Measurements from ENCODE around the gene NTSR2.

The NTSR2 gene

DNA sequence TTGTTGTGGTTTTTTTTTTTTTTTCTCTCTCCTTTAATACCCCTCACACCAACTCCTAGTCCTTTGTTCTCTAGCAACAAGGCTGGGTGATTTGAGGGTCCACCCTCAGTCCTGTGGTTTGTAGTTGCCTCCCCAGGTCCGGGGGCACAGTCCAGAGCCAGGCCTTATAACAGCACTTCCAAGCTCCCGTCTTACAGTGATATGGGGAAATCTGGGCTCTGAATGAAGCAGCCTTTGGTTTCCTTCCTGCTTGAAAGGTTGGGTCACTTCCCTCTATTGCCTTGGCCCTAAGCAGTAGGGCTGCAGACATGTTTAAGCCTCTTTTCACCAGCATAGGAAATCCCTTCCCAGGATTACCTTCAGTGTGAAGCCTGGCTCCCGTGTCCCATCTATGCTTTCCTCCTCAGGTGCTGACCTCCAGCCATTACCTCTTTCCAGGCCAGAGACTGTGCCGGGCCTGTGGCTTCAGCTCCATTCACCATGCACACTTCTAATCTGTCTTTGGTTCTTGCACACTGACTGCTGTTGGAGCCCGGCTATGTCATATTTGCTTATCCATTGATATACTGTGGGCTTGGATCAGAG is 21.2 kb upstream of the NTSR2 start:
- Histone ChIP-seq H3K4me2 (ENCODE audit: low read length) (no peak overlapping the region), H3K23ac (ENCODE audit: low read length) (no peak overlapping the region), H3K4me3 (ENCODE audit: low read length) (no peak overlapping the region), H3K9ac (ENCODE audit: low read length) (no peak overlapping the region), H3K56ac (ENCODE audit: low read length) (no peak overlapping the region), H3K18ac (ENCODE audit: low read length) (no peak overlapping the region), H4K8ac (ENCODE audit: low read depth, low read length) (no peak overlapping the region), H2AK5ac (ENCODE audit: low read length) (no peak overlapping the region), H3K4me1 (ENCODE audit: control insufficient read depth, low read depth, low read length) (no peaks in the 10 kb centered on the region), H2BK120ac (ENCODE audit: low read depth, low read length) (no peak overlapping the region), H2BK5ac (ENCODE audit: low read length) (no peak overlapping the region), H3K79me1 (ENCODE audit: low read length) (no peaks in the 10 kb centered on the region), H3K27ac (ENCODE audit: low read depth, low read length) (no peak overlapping the region), H3K79me2 (ENCODE audit: control insufficient read depth, insufficient read depth, low read length) (no peaks in the 10 kb centered on the region), H2BK15ac (replicated peaks; ENCODE audit: low read depth) (no peak overlapping the region), H4K5ac (ENCODE audit: low read length) (no peak overlapping the region), H3K27me3 (ENCODE audit: insufficient read depth, low read length, poor library complexity) (no peaks in the 10 kb centered on the region), H3K36me3 (ENCODE audit: control insufficient read depth, insufficient read depth, low read length) (no peaks in the 10 kb centered on the region), H3K4ac (ENCODE audit: low read depth, low read length) (no peak overlapping the region)
- whole genome bisulfite sequencing (ENCODE audit: extremely low coverage, insufficient coverage, low lambda C conversion rate): no CpG with 5 or more reads among the region's 5 CpGs
- DNase-seq: no peak

DNA sequence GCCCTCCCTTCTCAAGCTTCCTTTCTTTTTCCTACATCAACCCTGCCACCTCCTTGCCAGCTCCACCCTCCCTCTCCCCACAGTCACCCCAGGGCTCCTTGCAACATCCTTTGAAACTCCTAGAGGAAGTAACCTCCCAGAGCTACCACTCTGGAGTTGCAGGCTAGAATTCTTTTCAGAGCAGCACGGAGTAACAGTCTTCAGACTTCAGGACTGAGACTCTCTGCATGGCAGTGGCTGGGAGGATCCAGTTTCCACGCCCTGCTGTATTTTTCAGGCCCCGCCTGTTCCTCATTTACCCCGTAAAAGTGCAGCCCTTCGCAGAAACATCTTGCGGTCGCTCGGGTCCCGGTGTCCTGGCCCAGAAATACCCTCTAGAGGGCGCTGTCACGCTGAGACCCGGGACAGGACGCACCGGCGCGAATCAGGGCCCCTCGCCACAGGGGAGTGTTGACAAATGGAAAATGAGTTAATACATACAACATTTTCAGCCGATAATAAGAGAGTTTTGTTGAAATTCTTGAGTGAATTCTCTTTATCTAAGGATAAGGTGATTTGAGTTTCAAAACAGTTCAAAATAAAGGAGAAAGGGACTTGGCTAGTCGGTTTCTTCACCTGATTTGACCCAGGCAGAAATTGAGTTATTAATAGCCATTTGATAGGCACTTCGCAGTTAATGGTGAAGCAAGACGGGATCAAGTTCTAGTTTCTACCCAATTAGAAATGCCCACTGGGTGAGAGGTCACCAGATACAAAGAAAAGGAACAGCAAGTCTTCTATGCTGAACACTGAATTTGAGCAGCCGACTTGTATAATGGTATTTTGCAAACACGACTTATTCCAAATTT is 18.5 kb upstream of the NTSR2 start:
- no peak overlapping the region for H4K5ac ChIP-seq (ENCODE audit: low read length)
- no peaks in the 10 kb centered on the region for H3K36me3 ChIP-seq (ENCODE audit: control insufficient read depth, insufficient read depth, low read length)
- WGBS (ENCODE audit: extremely low coverage, insufficient coverage, low lambda C conversion rate): no CpG with 5 or more reads among the region's 23 CpGs
- peak overlapping the region; percentile 35 for H3K4me2 ChIP-seq (ENCODE audit: low read length)
- no peaks in the 10 kb centered on the region for H3K4me1 ChIP-seq (ENCODE audit: control insufficient read depth, low read depth, low read length)
- no peak overlapping the region for H2AK5ac ChIP-seq (ENCODE audit: low read length)
- H3K23ac ChIP-seq (ENCODE audit: low read length): no peak overlapping the region
- H2BK5ac ChIP-seq (ENCODE audit: low read length): no peak overlapping the region
- no peak overlapping the region for H2BK120ac ChIP-seq (ENCODE audit: low read depth, low read length)
- DNase-seq: peak; percentile 84
- no peaks in the 10 kb centered on the region for H3K79me2 ChIP-seq (ENCODE audit: control insufficient read depth, insufficient read depth, low read length)
- no peak overlapping the region for H2BK15ac ChIP-seq (replicated peaks; ENCODE audit: low read depth)
- no peaks in the 10 kb centered on the region for H3K27me3 ChIP-seq (ENCODE audit: insufficient read depth, low read length, poor library complexity)
- no peak overlapping the region for H4K8ac ChIP-seq (ENCODE audit: low read depth, low read length)
- H3K18ac ChIP-seq (ENCODE audit: low read length): no peak overlapping the region
- no peak overlapping the region for H3K4me3 ChIP-seq (ENCODE audit: low read length)
- no peaks in the 10 kb centered on the region for H3K79me1 ChIP-seq (ENCODE audit: low read length)
- H3K27ac ChIP-seq (ENCODE audit: low read depth, low read length): no peak overlapping the region
- peak overlapping the region; percentile 35 for H3K9ac ChIP-seq (ENCODE audit: low read length)
- no peak overlapping the region for H3K4ac ChIP-seq (ENCODE audit: low read depth, low read length)
- H3K56ac ChIP-seq (ENCODE audit: low read length): peak overlapping the region; percentile 37

DNA sequence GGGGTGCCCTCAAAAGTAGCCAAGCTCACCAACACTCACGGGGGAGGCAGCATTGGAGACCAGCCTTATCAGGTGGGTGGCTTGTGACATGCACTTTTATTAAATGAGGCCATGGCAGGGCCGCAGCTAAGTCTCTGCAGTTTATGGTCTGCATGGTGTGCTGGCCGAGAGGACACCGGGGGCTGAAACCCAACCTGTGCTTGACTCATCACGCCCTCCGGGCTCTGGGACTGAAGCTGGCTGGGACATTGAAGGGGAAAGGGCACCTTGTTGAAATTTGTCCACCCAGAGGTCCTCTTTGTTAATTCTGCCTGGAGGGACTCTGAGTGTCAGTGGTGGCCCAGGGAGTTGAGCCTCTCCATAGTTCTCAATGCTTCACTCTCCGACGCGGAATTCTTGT is 17.7 kb upstream of the NTSR2 start:
- WGBS (ENCODE audit: extremely low coverage, insufficient coverage, low lambda C conversion rate): no CpG with 5 or more reads among the region's 9 CpGs

DNA sequence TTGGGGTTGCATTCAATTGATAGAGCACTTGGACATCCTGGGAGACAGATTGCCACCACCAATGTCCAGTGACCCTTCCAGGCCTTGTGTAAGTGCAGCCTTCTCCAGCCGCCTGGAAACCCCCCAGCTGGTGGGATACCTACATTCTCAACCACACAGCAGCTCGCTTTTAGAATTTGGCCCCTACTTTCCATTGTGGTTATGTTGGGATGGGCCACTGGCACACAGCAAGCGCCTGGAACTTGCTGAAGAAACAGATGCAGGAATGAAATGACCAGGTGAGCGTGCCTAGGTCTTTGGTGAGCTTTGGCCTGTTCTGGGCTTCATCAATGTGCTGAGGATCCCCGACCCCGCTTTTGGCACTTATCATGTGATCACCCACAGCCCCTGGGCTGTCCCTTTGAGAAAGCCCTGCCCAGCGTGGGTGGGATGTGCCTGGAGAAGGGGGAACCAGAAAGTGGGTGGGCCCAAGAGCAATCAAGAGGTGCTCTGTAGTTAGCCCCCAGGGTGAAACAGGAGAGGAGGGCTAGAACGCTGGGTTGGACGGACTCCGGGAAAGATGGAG is 16.0 kb upstream of the NTSR2 start:
- Histone ChIP-seq H3K18ac (ENCODE audit: low read length) (no peak overlapping the region), H3K36me3 (ENCODE audit: control insufficient read depth, insufficient read depth, low read length) (no peaks in the 10 kb centered on the region), H4K8ac (ENCODE audit: low read depth, low read length) (no peak overlapping the region), H2BK5ac (ENCODE audit: low read length) (no peak overlapping the region), H3K79me2 (ENCODE audit: control insufficient read depth, insufficient read depth, low read length) (no peaks in the 10 kb centered on the region), H3K4me1 (ENCODE audit: control insufficient read depth, low read depth, low read length) (no peaks in the 10 kb centered on the region), H3K79me1 (ENCODE audit: low read length) (no peaks in the 10 kb centered on the region), H3K27me3 (ENCODE audit: insufficient read depth, low read length, poor library complexity) (no peaks in the 10 kb centered on the region), H3K4ac (ENCODE audit: low read depth, low read length) (no peak overlapping the region), H3K4me2 (ENCODE audit: low read length) (no peak overlapping the region), H3K56ac (ENCODE audit: low read length) (no peak overlapping the region), H2BK120ac (ENCODE audit: low read depth, low read length) (no peak overlapping the region), H2BK15ac (replicated peaks; ENCODE audit: low read depth) (no peak overlapping the region), H4K5ac (ENCODE audit: low read length) (no peak overlapping the region), H2AK5ac (ENCODE audit: low read length) (no peak overlapping the region), H3K23ac (ENCODE audit: low read length) (no peak overlapping the region), H3K27ac (ENCODE audit: low read depth, low read length) (no peak overlapping the region), H3K4me3 (ENCODE audit: low read length) (no peak overlapping the region), H3K9ac (ENCODE audit: low read length) (no peak overlapping the region)
- no peak for DNase-seq
- no CpG with 5 or more reads among the region's 10 CpGs for WGBS (ENCODE audit: extremely low coverage, insufficient coverage, low lambda C conversion rate)

More for the DNA sequence above, 17.7 kb upstream of the NTSR2 start:
- H3K27me3 ChIP-seq (ENCODE audit: insufficient read depth, low read length, poor library complexity): no peaks in the 10 kb centered on the region
- H2AK5ac ChIP-seq (ENCODE audit: low read length): no peak overlapping the region
- no peak overlapping the region for H3K27ac ChIP-seq (ENCODE audit: low read depth, low read length)
- H2BK5ac ChIP-seq (ENCODE audit: low read length): no peak overlapping the region
- H3K36me3 ChIP-seq (ENCODE audit: control insufficient read depth, insufficient read depth, low read length): no peaks in the 10 kb centered on the region
- H3K9ac ChIP-seq (ENCODE audit: low read length): no peak overlapping the region
- no peaks in the 10 kb centered on the region for H3K79me1 ChIP-seq (ENCODE audit: low read length)
- no peak overlapping the region for H4K5ac ChIP-seq (ENCODE audit: low read length)
- no peak overlapping the region for H3K4me3 ChIP-seq (ENCODE audit: low read length)
- H3K18ac ChIP-seq (ENCODE audit: low read length): no peak overlapping the region
- H3K4me1 ChIP-seq (ENCODE audit: control insufficient read depth, low read depth, low read length): no peaks in the 10 kb centered on the region
- no peak overlapping the region for H2BK120ac ChIP-seq (ENCODE audit: low read depth, low read length)
- H3K23ac ChIP-seq (ENCODE audit: low read length): no peak overlapping the region
- H4K8ac ChIP-seq (ENCODE audit: low read depth, low read length): no peak overlapping the region
- no peak overlapping the region for H3K4me2 ChIP-seq (ENCODE audit: low read length)
- DNase-seq: no peak
- no peak overlapping the region for H3K56ac ChIP-seq (ENCODE audit: low read length)
- H3K4ac ChIP-seq (ENCODE audit: low read depth, low read length): no peak overlapping the region
- no peaks in the 10 kb centered on the region for H3K79me2 ChIP-seq (ENCODE audit: control insufficient read depth, insufficient read depth, low read length)
- no peak overlapping the region for H2BK15ac ChIP-seq (replicated peaks; ENCODE audit: low read depth)

DNA sequence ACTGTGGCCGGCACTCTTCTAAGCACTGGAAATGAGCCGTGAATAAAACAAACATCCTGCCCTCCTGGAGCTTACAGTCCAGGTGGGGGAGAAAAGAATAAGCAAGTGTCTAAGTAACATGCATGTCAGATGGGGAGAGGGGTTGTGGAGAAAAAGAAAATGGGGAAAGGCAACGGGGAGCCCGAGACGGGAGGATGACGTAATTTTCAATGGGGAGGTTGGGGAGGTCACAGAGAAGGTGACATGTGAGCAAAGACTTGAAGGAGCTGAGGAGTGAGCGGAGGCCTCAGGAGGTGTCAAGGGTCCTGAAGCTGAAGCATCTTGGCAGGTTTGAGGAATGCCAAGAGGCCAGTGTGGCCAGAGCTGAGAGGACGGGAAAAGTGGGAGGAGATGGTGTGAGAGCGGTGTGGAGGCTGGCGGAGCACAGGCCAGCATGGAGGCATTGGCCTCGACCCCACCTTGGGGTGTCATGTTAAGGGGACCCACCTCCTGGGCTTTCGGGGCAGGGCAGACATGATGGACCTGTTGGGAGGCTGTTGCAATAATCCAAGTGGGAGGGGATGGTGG is 15.0 kb upstream of the NTSR2 start:
- Histone ChIP-seq H3K27ac (ENCODE audit: low read depth, low read length) (no peak overlapping the region), H3K56ac (ENCODE audit: low read length) (no peak overlapping the region), H2BK15ac (replicated peaks; ENCODE audit: low read depth) (no peak overlapping the region), H4K5ac (ENCODE audit: low read length) (no peak overlapping the region), H3K4me3 (ENCODE audit: low read length) (no peak overlapping the region), H4K8ac (ENCODE audit: low read depth, low read length) (no peak overlapping the region), H3K18ac (ENCODE audit: low read length) (no peak overlapping the region), H3K23ac (ENCODE audit: low read length) (no peak overlapping the region), H3K79me1 (ENCODE audit: low read length) (no peaks in the 10 kb centered on the region), H3K36me3 (ENCODE audit: control insufficient read depth, insufficient read depth, low read length) (no peaks in the 10 kb centered on the region), H2BK5ac (ENCODE audit: low read length) (no peak overlapping the region), H2AK5ac (ENCODE audit: low read length) (no peak overlapping the region), H3K9ac (ENCODE audit: low read length) (no peak overlapping the region), H3K4ac (ENCODE audit: low read depth, low read length) (no peak overlapping the region), H3K27me3 (ENCODE audit: insufficient read depth, low read length, poor library complexity) (no peaks in the 10 kb centered on the region), H3K4me1 (ENCODE audit: control insufficient read depth, low read depth, low read length) (no peaks in the 10 kb centered on the region), H2BK120ac (ENCODE audit: low read depth, low read length) (no peak overlapping the region), H3K4me2 (ENCODE audit: low read length) (no peak overlapping the region), H3K79me2 (ENCODE audit: control insufficient read depth, insufficient read depth, low read length) (no peaks in the 10 kb centered on the region)
- WGBS (ENCODE audit: extremely low coverage, insufficient coverage, low lambda C conversion rate): no CpG with 5 or more reads among the region's 12 CpGs
- DNase-seq: no peak
